ENCODE measurements around the gene RAB5IF.
A peak's percentile ranks its signal among the peaks of the same experiment; 100 is the strongest.

GRCh38 chr20:36573103-36573797 lies 32.3 kb upstream of the RAB5IF start, which contains the start of gene TGIF2:
- TF ChIP-seq POLR2A (IDR thresholded peaks at IDR 0.05), result peak; percentile 53
- TF ChIP-seq CTCF (IDR thresholded peaks at IDR 0.05), result peak in 1 of 3 donors; percentile 13
- TF ChIP-seq EP300 (IDR thresholded peaks at IDR 0.05), result no peak
